GM11168 (cell line): Measurements from ENCODE around the gene TCF7L1.

Experiments used
- in situ Hi-C: fragments of 300-500 bp; cut with MboI; formaldehyde crosslinking; loops from one replicate; pipeline ENCODE4 v1.12.0; 2022; ENCODE audit warnings: low sequenced_read_pairs; ENCODE audit not compliant: unreplicated experiment

Gene TCF7L1

GRCh38 chr2:85160966-85161960 is 28.1 kb downstream of the TCF7L1 start:
- in situ Hi-C loops: no loop called here

DNA sequence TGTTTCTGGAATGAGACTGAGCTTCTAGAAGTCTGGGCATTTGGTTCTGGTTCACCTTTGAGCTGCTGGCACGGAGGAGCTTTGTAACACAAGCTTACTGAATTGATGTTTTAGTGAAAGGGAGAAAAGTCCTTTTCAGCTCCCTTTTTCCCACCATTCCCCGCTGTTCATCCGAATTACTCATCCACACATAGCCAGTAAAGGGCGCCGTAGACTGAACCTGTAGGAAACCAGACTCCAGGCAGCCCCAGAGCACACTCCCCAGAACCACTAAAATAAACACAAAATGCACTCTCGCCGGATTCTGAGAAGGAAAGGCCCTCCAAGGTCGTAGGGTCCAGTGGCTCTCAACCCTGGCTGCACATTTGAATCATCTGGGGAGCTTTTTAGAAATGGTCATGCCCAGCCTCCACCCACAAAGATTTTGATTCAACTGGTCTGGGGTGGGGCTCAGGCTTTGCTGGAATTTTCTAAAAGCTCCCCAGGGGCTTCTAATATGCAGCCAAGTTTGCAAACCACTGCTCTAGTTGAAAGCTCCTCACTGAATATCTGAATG is 29.6 kb downstream of the TCF7L1 start:
- in situ Hi-C loops: no loop called here

- in situ Hi-C loops: no loop called here
Observed at GRCh38 chr2:85163675-85164074, 30.5 kb downstream of the TCF7L1 start.

DNA sequence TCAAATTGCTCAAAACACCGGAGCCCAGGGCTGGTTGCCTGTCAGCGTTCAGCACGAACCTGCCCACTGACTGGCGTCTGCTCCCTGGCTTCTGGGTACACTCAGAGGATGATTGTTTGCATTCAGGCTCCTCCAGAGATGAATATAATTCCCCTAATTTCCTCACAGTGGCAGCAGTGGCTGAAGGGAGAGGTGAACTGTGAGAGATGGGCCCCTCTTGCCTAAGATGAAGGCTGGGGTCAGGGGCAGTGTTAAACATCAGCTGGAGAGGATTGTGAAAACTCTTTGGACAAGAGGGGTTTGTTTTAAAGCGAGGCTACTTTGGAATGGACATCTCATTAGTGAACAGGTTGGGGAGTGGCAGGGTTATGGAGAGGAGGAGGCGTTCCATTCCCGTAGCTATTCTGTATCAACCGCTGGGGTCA is 31.0 kb downstream of the TCF7L1 start:
- in situ Hi-C loops: no loop called here

- in situ Hi-C loops: no loop called here
Observed at GRCh38 chr2:85165088-85165690, 32.0 kb downstream of the TCF7L1 start.

DNA sequence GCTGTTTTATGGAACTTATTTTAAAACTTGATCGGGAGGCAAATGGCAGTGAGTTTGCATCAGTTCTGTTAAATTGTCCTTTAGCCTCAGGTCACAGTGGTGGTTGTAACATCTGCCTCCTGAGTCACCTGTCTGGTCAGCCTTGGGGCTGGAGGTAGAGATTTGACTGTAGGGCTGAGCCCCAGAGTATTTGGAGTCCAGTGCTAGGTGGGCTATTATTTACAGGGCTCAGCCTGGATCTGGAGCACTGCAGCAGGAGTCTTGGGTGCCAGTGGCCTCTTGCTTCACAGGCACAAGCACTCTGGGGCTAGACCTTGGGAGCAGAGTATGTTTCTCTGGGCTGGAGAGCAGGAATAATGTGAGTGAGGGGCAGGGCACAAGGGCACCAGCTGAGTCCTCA is 32.8 kb downstream of the TCF7L1 start:
- in situ Hi-C loops: no loop called here

GRCh38 chr2:85167479-85167878 is 34.3 kb downstream of the TCF7L1 start:
- in situ Hi-C loops: no loop called here

- in situ Hi-C loops: no loop called here
Observed at GRCh38 chr2:85168942-85169341, 35.8 kb downstream of the TCF7L1 start.

GRCh38 chr2:85169581-85169980 is 36.4 kb downstream of the TCF7L1 start:
- in situ Hi-C loops: no loop called here

DNA sequence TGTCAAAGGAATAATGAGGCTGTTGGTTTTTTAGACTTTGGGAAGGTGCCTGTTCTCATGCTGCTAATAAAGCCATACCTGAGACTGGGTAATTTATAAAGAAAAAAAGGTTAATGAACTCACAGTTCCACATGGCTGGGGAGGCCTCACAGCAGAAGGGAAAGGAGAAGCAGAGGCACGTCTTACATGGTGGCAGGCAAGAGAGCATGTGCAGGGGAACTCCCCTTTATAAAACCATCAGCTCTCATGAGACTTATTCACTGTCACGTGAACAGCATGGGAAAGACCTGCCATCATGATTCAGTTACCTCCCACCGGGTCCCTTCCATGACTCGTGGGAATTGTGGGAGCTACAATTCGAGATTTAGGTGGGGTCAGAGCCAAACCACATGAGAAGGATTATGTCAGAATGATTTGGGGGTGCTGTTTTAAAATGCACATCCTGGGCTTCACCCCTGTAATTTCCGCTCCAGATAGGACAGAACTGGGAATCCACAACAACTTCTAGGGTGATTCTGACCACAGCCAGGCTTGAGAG is 37.8 kb downstream of the TCF7L1 start:
- in situ Hi-C loops: no loop called here

GRCh38 chr2:85171916-85172315 is 38.7 kb downstream of the TCF7L1 start:
- in situ Hi-C loops: no loop called here

DNA sequence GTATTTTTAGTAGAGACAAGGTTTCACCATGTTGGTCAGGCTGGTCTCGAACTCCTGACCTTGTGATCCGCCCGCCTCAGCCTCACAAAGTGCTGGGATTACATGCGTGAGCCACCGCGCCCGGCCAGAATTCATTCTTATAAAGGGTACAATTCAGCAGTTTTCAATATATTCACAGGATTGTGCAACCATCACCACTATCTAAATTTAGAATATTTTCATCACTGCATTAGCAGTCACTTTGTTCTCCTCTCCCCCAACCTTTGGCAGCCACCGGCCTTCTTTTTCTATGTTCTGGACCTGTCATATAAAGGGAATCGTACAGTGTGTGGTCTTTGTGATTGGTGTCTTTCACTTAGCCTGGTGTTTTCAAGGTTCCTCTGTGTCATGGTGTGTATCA is 40.7 kb downstream of the TCF7L1 start:
- in situ Hi-C loops: no loop called here

- in situ Hi-C loops: no loop called here
Observed at GRCh38 chr2:85174943-85175342, 41.8 kb downstream of the TCF7L1 start.

GRCh38 chr2:85175369-85176299 is 42.4 kb downstream of the TCF7L1 start:
- in situ Hi-C loops: no loop called here

DNA sequence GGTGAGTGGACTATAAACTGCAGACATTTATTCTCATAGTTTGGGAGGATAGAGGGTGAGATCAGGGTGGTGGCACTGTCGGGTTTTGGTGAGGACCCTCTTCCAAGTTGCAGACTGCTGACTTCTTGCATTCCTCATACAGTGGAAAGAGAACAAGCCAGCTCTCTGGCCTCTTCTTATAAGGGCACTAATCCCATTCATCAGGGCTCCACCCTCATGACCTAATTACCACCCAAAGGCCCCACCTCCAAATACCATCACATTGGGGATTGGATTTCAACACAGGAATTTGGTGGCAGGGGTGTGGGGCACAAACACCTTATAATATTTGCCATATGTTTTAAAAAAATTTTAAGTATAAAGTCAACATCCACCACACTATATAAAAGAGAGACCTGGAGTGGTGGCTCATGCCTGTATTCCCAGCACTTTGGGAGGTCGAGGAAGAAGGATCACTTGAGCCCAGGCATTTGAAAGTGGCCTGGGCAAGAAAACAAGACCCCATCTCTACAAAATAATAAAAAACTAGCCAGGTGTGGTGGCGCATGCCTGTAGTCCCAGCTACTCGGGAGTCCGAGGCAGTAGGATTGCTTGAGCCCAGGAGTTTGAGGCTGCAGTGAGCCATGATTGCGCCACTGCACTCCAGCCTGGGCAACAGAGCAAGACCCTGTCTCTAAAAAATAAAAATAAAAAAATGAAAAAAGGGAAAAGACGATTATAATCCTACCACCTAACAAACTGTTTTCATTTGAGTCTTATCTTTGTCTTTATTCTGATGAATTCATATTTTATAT is 44.0 kb downstream of the TCF7L1 start:
- in situ Hi-C loops: no loop called here

DNA sequence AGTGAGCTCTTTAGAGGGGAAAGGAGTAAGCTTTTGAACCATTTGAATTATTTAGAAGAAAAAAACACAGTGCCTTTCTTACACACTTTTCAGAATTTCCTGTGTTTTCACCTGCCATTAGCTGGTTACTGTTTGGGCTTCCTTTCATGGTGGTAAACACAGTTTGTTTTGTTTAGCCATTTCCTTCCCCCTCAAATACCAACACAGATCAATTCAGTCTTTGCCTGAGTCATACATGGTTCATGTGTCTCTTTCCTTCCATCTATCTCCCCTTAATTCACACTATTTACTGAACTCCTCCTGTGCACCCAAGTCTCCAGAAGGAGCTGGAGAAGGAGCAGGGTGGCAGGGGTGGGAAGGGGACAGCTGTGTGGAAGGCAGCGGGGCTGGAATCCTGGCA is 45.0 kb downstream of the TCF7L1 start:
- in situ Hi-C loops: no loop called here

DNA sequence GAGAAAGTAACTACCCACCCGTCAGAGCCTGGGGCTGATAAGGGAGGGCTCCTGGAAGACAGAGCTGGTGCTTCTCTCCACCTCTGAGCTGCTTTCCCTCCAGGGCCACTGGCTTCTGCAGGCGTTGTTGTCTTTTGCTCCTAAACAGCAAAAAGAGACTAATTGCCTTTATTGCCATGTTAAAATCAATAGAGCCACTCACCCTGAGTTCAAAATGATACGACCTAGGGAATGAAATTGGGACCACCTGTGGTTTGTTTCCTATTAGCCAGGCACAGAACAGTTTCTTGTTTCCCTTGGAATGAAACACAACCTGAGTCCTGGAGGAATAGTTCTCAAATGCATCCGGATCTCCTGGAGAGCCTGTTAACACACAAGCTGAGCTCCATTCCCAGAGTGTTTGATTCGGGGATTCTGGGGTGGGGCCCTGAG is 45.8 kb downstream of the TCF7L1 start:
- in situ Hi-C loops: no loop called here

DNA sequence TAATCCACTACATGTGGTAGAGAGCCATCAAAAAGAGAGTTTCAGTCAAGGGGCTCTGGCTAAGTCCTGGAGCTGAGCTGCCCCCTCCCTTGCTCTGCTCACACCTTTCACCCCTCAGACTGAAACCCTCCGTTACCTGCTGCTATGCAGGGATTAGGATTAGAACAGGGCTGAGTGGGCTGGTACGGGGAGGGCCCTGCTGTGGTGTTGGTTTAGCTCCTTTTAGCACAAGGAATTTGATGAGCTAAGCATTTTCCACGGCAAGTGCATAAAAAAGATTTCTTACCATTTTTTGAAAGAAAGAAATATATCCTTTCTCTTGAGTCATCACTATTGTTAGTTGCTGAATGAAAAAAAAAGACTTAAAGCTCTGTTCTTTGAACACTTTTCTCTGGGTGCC is 46.3 kb downstream of the TCF7L1 start:
- in situ Hi-C loops: no loop called here
